IPS-18a (cell line): ENCODE results near the gene TSPAN15.
"Not testable (repeated sequence)": the region's sequence is repeated elsewhere in the genome, so short reads cannot be mapped to it uniquely, and the experiment has no call there.

Source experiments
- H3K27ac ChIP-seq: one replicate; pipeline ENCODE4 v1.5.1; 2013; ENCODE audit warnings: low read length
- H3K27me3 ChIP-seq: one replicate; pipeline ENCODE4 v1.6.1; 2013; ENCODE audit warnings: mild to moderate bottlenecking, low read length; ENCODE audit not compliant: control insufficient read depth, insufficient read depth
- H3K36me3 ChIP-seq: one replicate; pipeline ENCODE4 v1.6.1; 2013; ENCODE audit warnings: low read depth, low read length; ENCODE audit not compliant: control insufficient read depth
- H3K4me1 ChIP-seq: one replicate; pipeline ENCODE4 v1.6.1; 2013; ENCODE audit warnings: low read depth, low read length; ENCODE audit not compliant: control insufficient read depth
- H3K4me3 ChIP-seq: one replicate; pipeline ENCODE4 v1.5.1; 2013; ENCODE audit warnings: low read length
- H3K9ac ChIP-seq: one replicate; pipeline ENCODE4 v1.6.1; 2013; ENCODE audit warnings: mild to moderate bottlenecking, low read length, moderate library complexity
- H3K9me3 ChIP-seq: one replicate; pipeline ENCODE4 v1.6.1; 2013; ENCODE audit warnings: low read depth, low read length; ENCODE audit not compliant: control insufficient read depth

TSPAN15 gene

GRCh38 chr10:69481811-69482524 is 30.7 kb downstream of the TSPAN15 start:
- Histone ChIP-seq H3K4me1 (no peaks in the 10 kb centered on the region), H3K36me3 (no peaks in the 10 kb centered on the region), H3K9ac (no peak overlapping the region), H3K9me3 (no peaks in the 10 kb centered on the region), H3K27ac (no peak overlapping the region), H3K27me3 (no peaks in the 10 kb centered on the region), H3K4me3 (no peak overlapping the region)

GRCh38 chr10:69483963-69484362 is 32.7 kb downstream of the TSPAN15 start:
- Histone ChIP-seq H3K9ac (no peak overlapping the region), H3K27me3 (no peaks in the 10 kb centered on the region), H3K9me3 (no peaks in the 10 kb centered on the region), H3K4me1 (no peaks in the 10 kb centered on the region), H3K4me3 (no peak overlapping the region), H3K27ac (no peak overlapping the region), H3K36me3 (no peaks in the 10 kb centered on the region)

- Histone ChIP-seq H3K9ac (no peak overlapping the region), H3K36me3 (no peaks in the 10 kb centered on the region), H3K27ac (no peak overlapping the region), H3K4me3 (no peak overlapping the region), H3K9me3 (no peaks in the 10 kb centered on the region), H3K27me3 (no peaks in the 10 kb centered on the region), H3K4me1 (no peaks in the 10 kb centered on the region)
Observed at GRCh38 chr10:69484736-69485135, 33.5 kb downstream of the TSPAN15 start.

GRCh38 chr10:69486922-69487730 is 35.9 kb downstream of the TSPAN15 start:
- Histone ChIP-seq H3K4me1 (no peaks in the 10 kb centered on the region), H3K4me3 (no peak overlapping the region), H3K27ac (no peak overlapping the region), H3K27me3 (no peaks in the 10 kb centered on the region), H3K9me3 (no peaks in the 10 kb centered on the region), H3K9ac (no peak overlapping the region), H3K36me3 (no peaks in the 10 kb centered on the region)

DNA sequence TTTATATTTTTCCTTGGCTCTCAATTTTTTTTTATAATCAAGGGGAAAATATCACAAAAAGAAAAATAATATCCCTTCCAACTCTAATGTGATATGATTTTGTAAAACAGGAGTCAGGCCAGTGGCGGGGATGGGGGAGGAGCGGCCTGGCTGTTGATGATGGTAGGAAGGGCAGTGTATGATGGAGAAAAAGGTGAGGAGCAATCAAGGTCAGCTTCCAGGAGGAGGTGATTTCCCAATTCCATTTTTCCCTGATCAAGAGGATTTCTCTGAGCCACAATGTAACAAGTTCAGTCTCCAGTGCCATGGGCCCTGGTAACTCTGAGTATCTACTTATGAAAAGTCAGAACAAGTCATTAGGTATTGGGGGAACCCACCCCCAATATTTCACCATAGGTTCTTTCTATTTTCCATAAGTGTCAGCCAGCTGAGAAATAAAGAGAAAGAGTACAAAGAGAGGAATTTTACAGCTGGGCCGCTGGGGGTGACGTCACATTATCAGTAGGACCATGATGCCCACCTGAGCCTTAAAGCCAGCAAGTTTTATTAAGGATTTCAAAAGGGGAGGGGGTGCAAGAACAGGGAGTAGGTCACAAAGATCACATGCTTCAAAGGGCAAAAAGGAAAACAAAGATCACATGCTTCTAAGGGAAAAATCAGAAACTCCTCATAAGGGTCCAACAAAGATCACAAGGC is 37.0 kb downstream of the TSPAN15 start:
- not testable (repeated sequence) for H3K36me3 ChIP-seq

DNA sequence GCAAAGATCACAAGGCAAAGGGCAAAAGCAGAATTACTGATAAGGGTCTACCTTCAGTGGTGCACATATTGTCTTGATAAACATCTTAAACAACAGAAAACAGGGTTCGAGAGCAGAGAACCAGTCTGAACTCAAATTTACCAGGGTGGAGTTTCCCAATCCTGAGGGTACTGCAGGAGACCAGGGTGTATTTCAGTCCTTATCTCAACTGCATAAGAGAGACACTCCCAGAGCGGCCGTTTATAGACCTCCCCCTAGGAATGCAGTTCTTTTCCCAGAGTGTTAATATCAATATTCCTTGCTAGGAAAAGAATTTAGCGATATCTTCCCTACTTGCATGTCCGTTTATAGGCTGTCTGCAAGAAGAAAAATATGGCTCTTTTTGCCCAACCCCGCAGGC is 37.6 kb downstream of the TSPAN15 start:
- H3K27me3 ChIP-seq, H3K4me1 ChIP-seq, H3K27ac ChIP-seq, H3K36me3 ChIP-seq, H3K9ac ChIP-seq, H3K9me3 ChIP-seq, H3K4me3 ChIP-seq: not testable (repeated sequence)

More for the DNA sequence above, 37.0 kb downstream of the TSPAN15 start:
- H3K9ac ChIP-seq, H3K27me3 ChIP-seq, H3K4me1 ChIP-seq, H3K4me3 ChIP-seq, H3K9me3 ChIP-seq, H3K27ac ChIP-seq: not testable (repeated sequence)

DNA sequence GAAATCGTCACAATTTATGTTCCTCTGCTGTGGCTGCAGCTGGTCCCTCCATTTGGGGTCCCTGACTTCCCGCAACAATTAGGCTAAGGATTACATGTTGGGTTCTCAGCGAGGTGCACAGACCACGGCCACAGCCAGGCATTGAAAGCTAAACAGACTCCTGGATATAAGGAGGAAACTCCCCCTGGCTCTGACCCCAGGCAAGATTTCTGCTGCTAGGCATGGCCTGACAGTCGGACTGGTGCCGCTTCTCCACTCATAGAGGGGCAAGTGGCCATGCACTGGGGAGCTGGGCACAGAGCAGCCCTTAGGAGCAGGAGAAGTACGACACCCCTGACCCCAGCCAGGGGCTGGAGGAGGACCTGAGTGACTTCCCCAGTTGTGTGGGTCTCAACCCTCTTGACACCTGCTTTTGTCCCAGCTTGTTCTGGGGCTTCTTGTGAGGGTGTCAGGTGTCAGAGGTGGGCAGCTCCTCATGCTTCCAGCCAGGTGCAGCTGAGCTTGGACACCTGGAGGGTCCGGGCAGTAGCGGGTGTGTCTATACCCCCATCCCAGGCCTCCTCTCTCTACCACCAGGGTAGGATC is 38.3 kb downstream of the TSPAN15 start:
- H3K4me1 ChIP-seq, result no peaks in the 10 kb centered on the region

DNA sequence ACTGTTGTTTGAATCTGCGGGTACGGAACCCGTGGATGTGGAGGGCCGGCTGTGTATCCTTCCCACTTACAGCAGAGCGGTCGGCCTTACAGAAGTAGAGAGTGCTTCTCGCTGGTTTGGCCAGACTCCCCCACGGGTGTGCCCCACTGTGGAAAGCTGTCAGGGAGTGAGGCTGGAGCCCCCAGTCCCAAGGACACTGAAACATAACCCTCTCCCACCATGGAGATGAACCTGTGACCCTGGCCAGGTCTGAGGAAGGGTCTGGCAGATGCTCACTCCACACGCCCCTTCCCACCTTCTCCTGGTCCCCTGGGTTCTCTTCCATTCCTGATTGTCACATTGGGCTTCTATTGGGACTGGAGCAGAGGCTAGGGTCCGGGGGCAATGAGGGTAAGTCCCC is 39.6 kb downstream of the TSPAN15 start:
- H3K36me3 ChIP-seq, result no peaks in the 10 kb centered on the region
- H3K27me3 ChIP-seq, result no peaks in the 10 kb centered on the region
- no peaks in the 10 kb centered on the region for H3K9me3 ChIP-seq
- no peak overlapping the region for H3K27ac ChIP-seq
- H3K9ac ChIP-seq, result no peak overlapping the region
- H3K4me1 ChIP-seq, result no peaks in the 10 kb centered on the region
- H3K4me3 ChIP-seq, result no peak overlapping the region

More for the DNA sequence above, 38.3 kb downstream of the TSPAN15 start:
- Histone ChIP-seq H3K27ac (no peak overlapping the region), H3K36me3 (no peaks in the 10 kb centered on the region), H3K9me3 (no peaks in the 10 kb centered on the region), H3K9ac (no peak overlapping the region), H3K27me3 (no peaks in the 10 kb centered on the region), H3K4me3 (no peak overlapping the region)

DNA sequence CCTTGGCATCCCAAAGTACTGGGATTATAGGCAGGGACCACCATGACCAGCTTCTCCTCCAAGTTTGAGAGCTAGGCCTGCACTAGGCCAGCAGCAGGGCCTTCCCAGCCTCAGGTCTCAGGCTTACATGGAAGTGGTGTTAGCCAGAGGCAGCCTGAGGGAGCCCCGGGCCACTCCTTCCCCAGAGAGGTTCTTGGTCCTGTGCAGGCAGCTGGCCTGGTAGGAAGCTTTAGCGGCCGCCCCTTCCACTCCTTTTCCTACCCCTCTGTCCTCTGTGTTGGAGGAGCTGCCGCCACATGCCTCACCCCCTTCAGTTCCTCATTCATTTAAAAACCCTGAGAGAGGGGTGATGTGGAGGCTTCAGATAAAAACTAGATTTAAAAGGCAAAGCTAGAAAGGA is 40.3 kb downstream of the TSPAN15 start:
- Histone ChIP-seq H3K36me3 (no peaks in the 10 kb centered on the region), H3K27ac (no peak overlapping the region), H3K4me1 (no peaks in the 10 kb centered on the region), H3K27me3 (no peaks in the 10 kb centered on the region), H3K9ac (no peak overlapping the region), H3K4me3 (no peak overlapping the region), H3K9me3 (no peaks in the 10 kb centered on the region)

DNA sequence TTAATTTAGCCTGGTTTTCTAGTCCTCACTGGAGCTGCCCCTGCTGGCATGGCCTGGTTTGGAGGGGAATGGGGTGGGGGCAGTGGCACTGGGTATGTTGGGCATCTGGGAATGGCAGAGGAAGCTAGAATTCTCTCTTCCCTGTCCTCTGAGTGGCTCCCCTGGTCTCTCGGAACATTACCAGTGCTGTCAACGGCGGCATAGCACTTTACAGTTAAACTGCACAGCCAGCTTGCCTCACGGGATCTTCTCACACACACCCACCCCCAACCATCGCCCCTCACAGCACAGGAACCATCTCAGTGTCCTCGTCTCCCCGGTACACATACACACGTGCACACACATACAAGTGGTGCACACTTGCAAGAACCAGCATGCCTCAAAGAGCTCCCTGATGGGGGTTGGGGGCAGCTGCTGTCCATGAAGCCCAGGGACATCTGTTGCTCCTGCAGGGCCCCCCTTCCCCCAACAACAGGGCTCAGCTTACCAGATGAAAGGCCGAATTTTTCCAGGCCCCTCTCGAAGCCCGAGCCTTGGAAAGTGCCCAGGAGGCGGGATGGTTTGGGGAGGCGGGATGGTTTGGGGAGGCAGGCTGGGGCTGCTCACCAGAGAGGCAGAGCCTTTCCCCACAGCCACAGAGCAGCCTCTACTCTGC is 41.0 kb downstream of the TSPAN15 start:
- Histone ChIP-seq H3K27me3 (no peaks in the 10 kb centered on the region), H3K27ac (no peak overlapping the region), H3K4me3 (no peak overlapping the region), H3K36me3 (no peaks in the 10 kb centered on the region), H3K9ac (no peak overlapping the region), H3K9me3 (no peaks in the 10 kb centered on the region), H3K4me1 (no peaks in the 10 kb centered on the region)
